GM23338 (cell line): ENCODE measurements around the gene ZNF555. TPM values are rescaled to one million over a fixed set of nuclear protein-coding genes. Genes with fewer than 3 reads are reported as not detected.

Experiments
- ATAC-seq: fragments of 200-7000 bp; cut with Tn5 transposase; 3 replicates; pipeline ENCODE4 v1.9.1; 2020
- DNase-seq: peaks from one replicate; pipeline ENCODE4 v3.0.0-alpha.2; 2015; ENCODE audit warnings: low spot score
- H2AFZ ChIP-seq: fragments of 200-600 bp; sonication (generic); 2 replicates; pipeline ENCODE4 v1.8.0; 2016; ENCODE audit warnings: antibody characterized with exemption, mild to moderate bottlenecking, moderate library complexity
- H3F3A ChIP-seq: fragments of 200-600 bp; sonication (generic); replicated peaks from 2 replicates; pipeline ENCODE4 v1.8.0; 2017; ENCODE audit warnings: antibody characterized with exemption, mixed run types, low read depth
- H3K27ac ChIP-seq: fragments of 200-600 bp; sonication (generic); 2 replicates; pipeline ENCODE4 v1.6.1; 2016; ENCODE audit warnings: low read depth
- H3K27me3 ChIP-seq: fragments of 200-600 bp; sonication (generic); 2 replicates; pipeline ENCODE4 v1.8.0; 2016; ENCODE audit warnings: mild to moderate bottlenecking, mixed run types, moderate library complexity; ENCODE audit not compliant: insufficient read depth
- H3K36me3 ChIP-seq: fragments of 200-600 bp; sonication (generic); 2 replicates; pipeline ENCODE4 v1.8.0; 2016; ENCODE audit warnings: mild to moderate bottlenecking; ENCODE audit not compliant: insufficient read depth
- H3K4me1 ChIP-seq: fragments of 200-600 bp; sonication (generic); 2 replicates; pipeline ENCODE4 v1.8.0; 2016; ENCODE audit warnings: mild to moderate bottlenecking, moderate library complexity; ENCODE audit not compliant: insufficient read depth
- H3K4me2 ChIP-seq: fragments of 200-600 bp; sonication (generic); 2 replicates; pipeline ENCODE4 v1.7.1; 2017; ENCODE audit warnings: mixed run types
- H3K4me3 ChIP-seq: fragments of 200-600 bp; sonication (generic); 2 replicates; pipeline ENCODE4 v1.6.1; 2016; ENCODE audit warnings: mixed run types
- H3K79me2 ChIP-seq: fragments of 200-600 bp; sonication (generic); replicated peaks from 2 replicates; pipeline ENCODE4 v1.8.0; 2017; ENCODE audit warnings: mild to moderate bottlenecking; ENCODE audit not compliant: insufficient read depth
- H3K9me2 ChIP-seq: fragments of 200-600 bp; sonication (generic); 2 replicates; pipeline ENCODE4 v1.8.0; 2017; ENCODE audit not compliant: insufficient read depth
- H4K20me1 ChIP-seq: fragments of 200-600 bp; sonication (generic); replicated peaks from 2 replicates; pipeline ENCODE4 v1.8.0; 2017; ENCODE audit warnings: mild to moderate bottlenecking; ENCODE audit not compliant: insufficient read depth
- H3K27ac Mint-ChIP-seq: 2 replicates; pipeline ENCODE4 v1.8.0; 2020; ENCODE audit warnings: inconsistent platforms, mild to moderate bottlenecking, moderate library complexity, mixed read lengths
- H3K27me3 Mint-ChIP-seq: 3 replicates; pipeline ENCODE4 v1.8.0; 2022; ENCODE audit warnings: low read depth, mild to moderate bottlenecking, moderate library complexity, mixed read lengths, inconsistent platforms; ENCODE audit not compliant: insufficient read depth, poor library complexity
- H3K36me3 Mint-ChIP-seq: 3 replicates; pipeline ENCODE4 v1.8.0; 2021; ENCODE audit warnings: low read depth, mild to moderate bottlenecking, inconsistent platforms, moderate library complexity, mixed read lengths
- H3K4me1 Mint-ChIP-seq: 3 replicates; pipeline ENCODE4 v1.8.0; 2020; ENCODE audit warnings: mild to moderate bottlenecking, inconsistent platforms, mixed read lengths
- H3K4me3 Mint-ChIP-seq: 3 replicates; pipeline ENCODE4 v1.8.0; 2021; ENCODE audit warnings: moderate library complexity, mild to moderate bottlenecking, inconsistent platforms, mixed read lengths
- H3K9me3 Mint-ChIP-seq: 3 replicates; pipeline ENCODE4 v1.8.0; 2020; ENCODE audit warnings: moderate library complexity, mild to moderate bottlenecking, inconsistent platforms, mixed read lengths
- CREB1 ChIP-seq: fragments of 250-450 bp; sonication (Bioruptor Pico); IDR thresholded peaks from 2 replicates; pipeline ENCODE4 v1.5.0; 2020; ENCODE audit warnings: low read depth, mild to moderate bottlenecking, moderate library complexity
- EZH2phosphoT487 ChIP-seq: fragments of 200-600 bp; sonication (generic); IDR thresholded peaks from one replicate; pipeline ENCODE4 v1.8.1; 2018; ENCODE audit warnings: antibody characterized with exemption; ENCODE audit not compliant: unreplicated experiment
- POLR2AphosphoS5 ChIP-seq: IDR thresholded peaks from 2 replicates; pipeline ENCODE4 v1.6.1; 2016; ENCODE audit warnings: antibody characterized with exemption, low read depth
- ZNF331 ChIP-seq: fragments of 250-450 bp; sonication (Bioruptor Pico); IDR thresholded peaks from 2 replicates; pipeline ENCODE4 v1.5.0; 2020; ENCODE audit warnings: low read depth, mild to moderate bottlenecking, moderate library complexity
- polyA plus RNA-seq: library from polyadenylated mRNA; unstranded; fragments of >200 nt; fragmentation: Nextera tagmentation; extraction: Ambion mirVana; gene quantifications from 2 replicates; pipeline ENCODE4 v1.2.1, GENCODE V29; 2016
- total RNA-seq: library from RNA; depleted of rRNA; stranded (reverse); fragments of >200 nt; shearing (Covaris generic); gene quantifications from 2 replicates; pipeline ENCODE4 v1.2.3, GENCODE V29; 2014
- TF ChIP-seq, protein P1 (sequence below): fragments of 250-450 bp; sonication (Bioruptor Pico); IDR thresholded peaks from 2 replicates; pipeline ENCODE4 v1.5.0; 2020; ENCODE audit warnings: mild to moderate bottlenecking, moderate library complexity
- TF ChIP-seq, protein P2 (sequence below), 2 experiments: fragments of 200-600 bp in 1 of 2; sonication (generic) in 1 of 2; conservative IDR thresholded peaks; 2 replicates each; pipeline versions ENCODE4 v1.5.1 to v1.6.1; 2016 to 2017; ENCODE audit warnings: antibody characterized with exemption in 2 of 2, low read depth in 2 of 2, mild to moderate bottlenecking in 2 of 2, moderate library complexity in 1 of 2

ZNF555 gene
- total and polyA plus RNA-seq, 2 experiments from 2014 or later = 3.5 to 7.5 TPM

DNA sequence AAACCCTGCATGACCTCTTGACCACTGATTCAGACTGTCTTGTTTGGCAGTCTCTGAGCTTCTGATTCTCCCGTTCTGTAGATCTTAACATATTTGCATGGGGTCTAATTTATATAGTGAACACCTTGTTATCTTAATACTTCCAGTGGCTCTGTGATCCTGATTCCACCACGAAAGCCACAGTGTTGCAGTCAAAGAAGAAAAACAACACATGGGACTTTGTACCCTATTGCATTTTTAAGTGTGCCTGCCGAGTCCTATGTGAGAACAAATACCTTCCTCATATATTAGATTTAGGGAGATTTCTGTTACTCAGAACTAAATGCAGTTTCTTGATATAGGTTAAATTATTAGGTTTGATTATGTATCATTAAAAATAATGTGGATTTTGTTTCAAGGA, 13.6 kb downstream of the ZNF555 start (continued):
- TF ChIP-seq, protein P1, sequence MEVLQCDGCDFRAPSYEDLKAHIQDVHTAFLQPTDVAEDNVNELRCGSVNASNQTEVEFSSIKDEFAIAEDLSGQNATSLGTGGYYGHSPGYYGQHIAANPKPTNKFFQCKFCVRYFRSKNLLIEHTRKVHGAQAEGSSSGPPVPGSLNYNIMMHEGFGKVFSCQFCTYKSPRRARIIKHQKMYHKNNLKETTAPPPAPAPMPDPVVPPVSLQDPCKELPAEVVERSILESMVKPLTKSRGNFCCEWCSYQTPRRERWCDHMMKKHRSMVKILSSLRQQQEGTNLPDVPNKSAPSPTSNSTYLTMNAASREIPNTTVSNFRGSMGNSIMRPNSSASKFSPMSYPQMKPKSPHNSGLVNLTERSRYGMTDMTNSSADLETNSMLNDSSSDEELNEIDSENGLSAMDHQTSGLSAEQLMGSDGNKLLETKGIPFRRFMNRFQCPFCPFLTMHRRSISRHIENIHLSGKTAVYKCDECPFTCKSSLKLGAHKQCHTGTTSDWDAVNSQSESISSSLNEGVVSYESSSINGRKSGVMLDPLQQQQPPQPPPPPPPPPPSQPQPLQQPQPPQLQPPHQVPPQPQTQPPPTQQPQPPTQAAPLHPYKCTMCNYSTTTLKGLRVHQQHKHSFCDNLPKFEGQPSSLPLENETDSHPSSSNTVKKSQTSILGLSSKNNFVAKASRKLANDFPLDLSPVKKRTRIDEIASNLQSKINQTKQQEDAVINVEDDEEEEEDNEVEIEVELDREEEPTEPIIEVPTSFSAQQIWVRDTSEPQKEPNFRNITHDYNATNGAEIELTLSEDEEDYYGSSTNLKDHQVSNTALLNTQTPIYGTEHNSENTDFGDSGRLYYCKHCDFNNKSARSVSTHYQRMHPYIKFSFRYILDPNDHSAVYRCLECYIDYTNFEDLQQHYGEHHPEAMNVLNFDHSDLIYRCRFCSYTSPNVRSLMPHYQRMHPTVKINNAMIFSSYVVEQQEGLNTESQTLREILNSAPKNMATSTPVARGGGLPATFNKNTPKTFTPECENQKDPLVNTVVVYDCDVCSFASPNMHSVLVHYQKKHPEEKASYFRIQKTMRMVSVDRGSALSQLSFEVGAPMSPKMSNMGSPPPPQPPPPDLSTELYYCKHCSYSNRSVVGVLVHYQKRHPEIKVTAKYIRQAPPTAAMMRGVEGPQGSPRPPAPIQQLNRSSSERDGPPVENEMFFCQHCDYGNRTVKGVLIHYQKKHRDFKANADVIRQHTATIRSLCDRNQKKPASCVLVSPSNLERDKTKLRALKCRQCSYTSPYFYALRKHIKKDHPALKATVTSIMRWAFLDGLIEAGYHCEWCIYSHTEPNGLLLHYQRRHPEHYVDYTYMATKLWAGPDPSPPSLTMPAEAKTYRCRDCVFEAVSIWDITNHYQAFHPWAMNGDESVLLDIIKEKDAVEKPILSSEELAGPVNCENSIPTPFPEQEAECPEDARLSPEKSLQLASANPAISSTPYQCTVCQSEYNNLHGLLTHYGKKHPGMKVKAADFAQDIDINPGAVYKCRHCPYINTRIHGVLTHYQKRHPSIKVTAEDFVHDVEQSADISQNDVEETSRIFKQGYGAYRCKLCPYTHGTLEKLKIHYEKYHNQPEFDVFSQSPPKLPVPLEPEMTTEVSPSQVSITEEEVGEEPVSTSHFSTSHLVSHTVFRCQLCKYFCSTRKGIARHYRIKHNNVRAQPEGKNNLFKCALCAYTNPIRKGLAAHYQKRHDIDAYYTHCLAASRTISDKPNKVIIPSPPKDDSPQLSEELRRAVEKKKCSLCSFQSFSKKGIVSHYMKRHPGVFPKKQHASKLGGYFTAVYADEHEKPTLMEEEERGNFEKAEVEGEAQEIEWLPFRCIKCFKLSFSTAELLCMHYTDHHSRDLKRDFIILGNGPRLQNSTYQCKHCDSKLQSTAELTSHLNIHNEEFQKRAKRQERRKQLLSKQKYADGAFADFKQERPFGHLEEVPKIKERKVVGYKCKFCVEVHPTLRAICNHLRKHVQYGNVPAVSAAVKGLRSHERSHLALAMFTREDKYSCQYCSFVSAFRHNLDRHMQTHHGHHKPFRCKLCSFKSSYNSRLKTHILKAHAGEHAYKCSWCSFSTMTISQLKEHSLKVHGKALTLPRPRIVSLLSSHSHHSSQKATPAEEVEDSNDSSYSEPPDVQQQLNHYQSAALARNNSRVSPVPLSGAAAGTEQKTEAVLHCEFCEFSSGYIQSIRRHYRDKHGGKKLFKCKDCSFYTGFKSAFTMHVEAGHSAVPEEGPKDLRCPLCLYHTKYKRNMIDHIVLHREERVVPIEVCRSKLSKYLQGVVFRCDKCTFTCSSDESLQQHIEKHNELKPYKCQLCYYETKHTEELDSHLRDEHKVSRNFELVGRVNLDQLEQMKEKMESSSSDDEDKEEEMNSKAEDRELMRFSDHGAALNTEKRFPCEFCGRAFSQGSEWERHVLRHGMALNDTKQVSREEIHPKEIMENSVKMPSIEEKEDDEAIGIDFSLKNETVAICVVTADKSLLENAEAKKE (CRISPR knock-in tag) = no peak

DNA sequence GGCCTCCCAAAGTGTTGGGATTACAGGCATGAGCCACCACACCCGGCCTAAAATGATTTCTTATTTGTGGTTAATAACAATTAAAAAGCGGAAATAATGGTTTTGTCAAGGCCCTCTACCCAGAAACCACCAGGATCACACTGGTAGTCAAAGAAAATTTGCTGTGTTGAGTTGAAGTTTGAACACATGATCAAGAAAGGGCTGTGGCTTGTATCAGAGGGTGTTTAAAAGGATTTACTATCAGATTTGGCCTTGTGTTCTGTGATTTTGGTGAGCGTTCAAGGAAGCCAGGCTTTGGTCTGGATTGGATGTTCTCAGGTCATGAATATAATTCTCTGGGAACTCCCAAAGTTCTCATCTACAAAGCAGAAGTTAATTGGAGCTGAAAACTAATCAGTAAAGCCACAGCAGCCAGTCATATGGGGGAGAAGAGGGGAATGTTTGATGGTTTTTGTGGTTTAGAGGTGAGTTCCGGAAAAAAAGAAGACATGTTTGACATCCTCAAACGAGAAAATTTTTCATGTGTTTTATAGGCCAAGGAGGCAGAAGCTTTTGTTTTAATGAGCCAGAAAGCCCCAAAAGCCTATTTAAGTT, 15.3 kb downstream of the ZNF555 start:
- Histone ChIP-seq H3K27ac (no peak overlapping the region), H3K27me3 (no peaks in the 10 kb centered on the region), H2AFZ (no peak overlapping the region), H3K79me2 (no peaks in the 10 kb centered on the region), H3K4me2 (no peak overlapping the region), H3K9me2 (no peaks in the 10 kb centered on the region), H4K20me1 (no peaks in the 10 kb centered on the region), H3F3A (no peaks in the 10 kb centered on the region), H3K4me1 (no peaks in the 10 kb centered on the region), H3K36me3 (peaks cover 45% of the 10 kb centered on the region), H3K4me3 (no peak overlapping the region)
- Mint-ChIP-seq H3K27me3 (peaks cover 11% of the 10 kb centered on the region), H3K4me3 (no peak overlapping the region), H3K27ac (no peak overlapping the region), H3K9me3 (peaks cover 95% of the 10 kb centered on the region), H3K36me3 (peaks cover 67% of the 10 kb centered on the region), H3K4me1 (no peaks in the 10 kb centered on the region)
- no peak for DNase-seq
- ATAC-seq = no peak
- TF ChIP-seq POLR2AphosphoS5 = no peak
- TF ChIP-seq, protein P1 (CRISPR knock-in tag) = no peak
- TF ChIP-seq CREB1 (CRISPR knock-in tag) = no peak
- TF ChIP-seq, protein P2, sequence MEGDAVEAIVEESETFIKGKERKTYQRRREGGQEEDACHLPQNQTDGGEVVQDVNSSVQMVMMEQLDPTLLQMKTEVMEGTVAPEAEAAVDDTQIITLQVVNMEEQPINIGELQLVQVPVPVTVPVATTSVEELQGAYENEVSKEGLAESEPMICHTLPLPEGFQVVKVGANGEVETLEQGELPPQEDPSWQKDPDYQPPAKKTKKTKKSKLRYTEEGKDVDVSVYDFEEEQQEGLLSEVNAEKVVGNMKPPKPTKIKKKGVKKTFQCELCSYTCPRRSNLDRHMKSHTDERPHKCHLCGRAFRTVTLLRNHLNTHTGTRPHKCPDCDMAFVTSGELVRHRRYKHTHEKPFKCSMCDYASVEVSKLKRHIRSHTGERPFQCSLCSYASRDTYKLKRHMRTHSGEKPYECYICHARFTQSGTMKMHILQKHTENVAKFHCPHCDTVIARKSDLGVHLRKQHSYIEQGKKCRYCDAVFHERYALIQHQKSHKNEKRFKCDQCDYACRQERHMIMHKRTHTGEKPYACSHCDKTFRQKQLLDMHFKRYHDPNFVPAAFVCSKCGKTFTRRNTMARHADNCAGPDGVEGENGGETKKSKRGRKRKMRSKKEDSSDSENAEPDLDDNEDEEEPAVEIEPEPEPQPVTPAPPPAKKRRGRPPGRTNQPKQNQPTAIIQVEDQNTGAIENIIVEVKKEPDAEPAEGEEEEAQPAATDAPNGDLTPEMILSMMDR (conservative IDR thresholded peaks at IDR 0.05; ENCODE audit: low read depth in 2 of 2) = no peak
- TF ChIP-seq EZH2phosphoT487 = no peak
- no peak for TF ChIP-seq ZNF331 (CRISPR knock-in tag)
